T-helper 17 cell (primary cell): Measurements from ENCODE around the gene IMPACT. TPM values are rescaled to one million over a fixed set of nuclear protein-coding genes. Genes with fewer than 3 reads are reported as not detected.

ENCODE experiments used
- ATAC-seq: fragments of 150-1000 bp; cut with Tn5 transposase; 2 replicates; pipeline ENCODE4 v1.10.0; 2021; ENCODE audit warnings: mild to moderate bottlenecking, moderate library complexity
- DNase-seq, 3 donors: peaks; one replicate each; pipeline versions ENCODE4 v3.0.0 to v3.0.0-alpha.2; 2020 to 2021
- H3K9me3 ChIP-seq: one replicate; pipeline ENCODE4 v1.7.0; 2013; ENCODE audit warnings: low read length, mild to moderate bottlenecking; ENCODE audit not compliant: control insufficient read depth, poor library complexity, severe bottlenecking
- H3K27ac Mint-ChIP-seq: one replicate; pipeline ENCODE4 v1.8.0; 2022; ENCODE audit warnings: mild to moderate bottlenecking, moderate library complexity, mixed read lengths
- H3K27me3 Mint-ChIP-seq: one replicate; pipeline ENCODE4 v1.8.0; 2022; ENCODE audit warnings: mixed read lengths
- H3K36me3 Mint-ChIP-seq: one replicate; pipeline ENCODE4 v1.8.0; 2022; ENCODE audit warnings: low read depth, mixed read lengths
- H3K4me1 Mint-ChIP-seq: one replicate; pipeline ENCODE4 v1.8.0; 2022; ENCODE audit warnings: mild to moderate bottlenecking, mixed read lengths
- H3K4me3 Mint-ChIP-seq: one replicate; pipeline ENCODE4 v1.8.0; 2022; ENCODE audit warnings: mild to moderate bottlenecking, moderate library complexity, mixed read lengths
- total RNA-seq, 4 donors: library from RNA in 2 of 4; stranded (reverse) in 2 of 4; gene quantifications; one replicate each; pipeline ENCODE4 v1.2.3 and lab custom pipeline; 2022 to 2026

Gene IMPACT, protein sequence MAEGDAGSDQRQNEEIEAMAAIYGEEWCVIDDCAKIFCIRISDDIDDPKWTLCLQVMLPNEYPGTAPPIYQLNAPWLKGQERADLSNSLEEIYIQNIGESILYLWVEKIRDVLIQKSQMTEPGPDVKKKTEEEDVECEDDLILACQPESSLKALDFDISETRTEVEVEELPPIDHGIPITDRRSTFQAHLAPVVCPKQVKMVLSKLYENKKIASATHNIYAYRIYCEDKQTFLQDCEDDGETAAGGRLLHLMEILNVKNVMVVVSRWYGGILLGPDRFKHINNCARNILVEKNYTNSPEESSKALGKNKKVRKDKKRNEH
- total RNA-seq (10 to 100 TPM; 15.2 to 16.4 TPM), total RNA-seq (lab: John Stamatoyannopoulos, UW) (22.5 to 24.3 reads per million in 2 donors)

DNA sequence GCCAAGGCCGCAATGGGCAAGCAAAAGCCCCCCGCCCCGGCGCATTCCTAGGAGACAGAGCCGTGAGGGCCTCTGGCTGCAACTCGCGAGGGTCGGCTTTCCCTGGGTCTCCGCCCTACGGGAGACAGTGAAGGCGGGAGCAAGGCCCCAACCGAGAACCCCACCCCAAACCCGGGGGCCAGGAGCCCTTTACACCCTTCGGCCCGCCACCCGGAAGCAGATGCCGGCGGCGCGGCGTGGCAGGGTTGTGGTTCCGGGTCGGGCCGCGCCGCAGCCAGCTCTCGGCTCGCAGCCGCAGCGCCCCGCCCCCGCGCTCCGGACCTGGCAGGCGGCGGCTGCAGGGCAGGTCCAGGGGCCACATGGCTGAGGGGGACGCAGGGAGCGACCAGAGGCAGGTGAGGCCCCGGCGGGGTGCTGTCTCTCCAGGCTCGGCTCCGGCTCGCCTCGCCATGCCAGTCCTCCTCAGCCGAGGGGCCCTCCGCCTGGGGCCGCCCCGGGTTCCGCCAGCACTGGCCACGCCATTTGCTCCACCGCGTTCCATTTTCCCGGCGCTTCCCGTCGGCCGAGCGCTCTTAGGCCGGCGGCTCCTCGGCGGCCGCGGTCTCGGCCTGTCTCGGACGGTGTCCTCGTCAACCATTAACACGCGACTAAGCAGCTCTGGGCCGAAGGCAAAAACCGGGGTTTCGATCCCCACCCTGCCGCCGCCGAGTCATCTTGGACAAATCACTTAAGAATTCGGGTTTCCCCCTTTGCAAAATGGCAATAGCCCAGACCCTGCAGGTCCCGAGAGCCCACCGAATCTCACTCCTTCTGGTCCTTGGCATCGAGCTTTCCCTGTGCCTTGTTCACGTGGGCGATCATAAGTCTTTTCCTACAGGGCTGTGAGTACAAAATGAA, at the start of gene IMPACT:
TSS of gene IMPACT (plus strand) at position 273 of the 897 bp plus-strand sequence. CDS start at position 360, 87 bp downstream.
- ATAC-seq (peak; percentile 94), DNase-seq (peak; percentile 67 to 78 (median 70))
- peaks cover 10% of the 10 kb centered on the region for H3K36me3 Mint-ChIP-seq
- H3K4me3 Mint-ChIP-seq = peak within 1 kb of the TSS; percentile 84
- H3K27me3 Mint-ChIP-seq = peaks cover 26% of the 10 kb centered on the region
- no peaks in the 10 kb centered on the region for H3K9me3 ChIP-seq
- H3K4me1 Mint-ChIP-seq = peaks cover 13% of the 10 kb centered on the region
- peak within 1 kb of the TSS; percentile 91 for H3K27ac Mint-ChIP-seq

DNA sequence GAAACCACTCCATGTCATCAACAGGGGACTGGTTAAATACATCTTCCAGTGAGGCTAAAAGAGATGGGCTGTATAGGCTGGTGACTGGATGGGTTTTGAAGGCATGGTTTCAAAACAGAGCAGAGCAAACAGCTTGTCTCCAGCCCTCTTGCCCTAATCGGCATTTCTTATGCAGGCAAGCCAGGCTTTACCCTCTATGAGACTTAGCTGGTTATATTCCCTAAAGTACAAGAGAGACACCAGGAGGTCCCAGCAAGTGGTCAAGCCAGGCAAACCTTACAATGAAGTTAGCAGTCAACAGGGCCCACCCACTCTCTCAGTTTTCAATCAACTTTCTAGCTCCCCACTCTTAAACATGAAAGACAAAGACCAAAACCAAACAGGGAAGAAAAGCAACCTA, 47.9 kb upstream of the IMPACT start:
- Mint-ChIP-seq H3K4me3 (no peak overlapping the region), H3K27ac (no peak overlapping the region), H3K36me3 (peaks cover 3% of the 10 kb centered on the region), H3K4me1 (peaks cover 8% of the 10 kb centered on the region), H3K27me3 (no peaks in the 10 kb centered on the region)
- H3K9me3 ChIP-seq = no peaks in the 10 kb centered on the region
- no peak for DNase-seq
- no peak for ATAC-seq

DNA sequence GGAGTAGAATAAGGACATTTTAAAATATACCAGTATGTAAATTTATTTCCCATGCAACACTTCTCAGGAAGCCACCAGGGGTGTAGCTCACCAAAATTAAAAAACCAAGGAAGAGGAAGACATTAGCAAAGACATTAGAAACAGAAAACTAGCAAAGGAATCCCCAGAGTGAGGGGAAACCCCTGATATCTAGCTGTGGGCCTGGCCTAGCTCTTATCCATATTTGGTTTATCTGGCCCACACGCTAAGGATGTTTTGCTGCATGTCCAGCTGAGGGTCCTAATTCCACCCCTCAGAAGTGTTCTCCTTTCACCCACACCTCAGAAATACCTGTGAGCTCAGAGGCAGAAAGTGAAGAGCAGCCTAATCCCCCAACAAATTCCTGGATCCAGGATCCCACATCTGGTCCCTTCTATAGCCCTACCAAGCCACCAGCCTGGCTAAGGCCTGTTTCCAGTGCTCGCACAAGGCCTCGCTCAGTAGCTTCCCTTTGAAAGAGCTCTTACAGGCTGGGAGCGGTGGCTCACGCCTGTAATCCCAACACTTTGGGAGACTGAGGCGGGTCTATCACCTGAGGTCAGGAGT, 46.2 kb upstream of the IMPACT start:
- ATAC-seq (no peak), DNase-seq (no peak)
- Mint-ChIP-seq H3K4me3 (no peak overlapping the region), H3K4me1 (peaks cover 8% of the 10 kb centered on the region), H3K27ac (no peak overlapping the region), H3K36me3 (peaks cover 3% of the 10 kb centered on the region), H3K27me3 (no peaks in the 10 kb centered on the region)
- H3K9me3 ChIP-seq = no peaks in the 10 kb centered on the region

DNA sequence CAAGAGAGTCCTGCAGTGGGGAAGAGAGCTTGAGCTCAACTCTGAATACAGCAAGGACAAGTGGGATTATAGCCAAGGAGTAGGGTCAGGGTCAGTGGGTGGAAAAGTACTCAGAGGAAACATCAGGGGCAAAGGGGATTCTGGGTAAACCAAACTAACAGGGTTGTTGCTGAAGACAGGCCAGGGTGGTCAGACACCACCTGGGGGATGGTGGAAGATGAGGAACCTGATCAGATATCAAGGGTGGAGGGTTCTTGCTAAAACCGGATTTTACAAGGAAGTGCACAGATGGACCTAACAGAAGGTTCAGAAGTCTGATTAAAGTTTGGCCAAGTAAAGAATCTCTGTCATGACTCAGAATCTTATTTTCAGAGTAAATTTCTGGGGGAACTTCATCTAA, 45.3 kb upstream of the IMPACT start:
- ATAC-seq = no peak
- Mint-ChIP-seq H3K4me1 (peaks cover 16% of the 10 kb centered on the region), H3K27me3 (no peaks in the 10 kb centered on the region), H3K4me3 (no peak overlapping the region), H3K27ac (no peak overlapping the region), H3K36me3 (no peaks in the 10 kb centered on the region)
- DNase-seq = no peak
- no peaks in the 10 kb centered on the region for H3K9me3 ChIP-seq

DNA sequence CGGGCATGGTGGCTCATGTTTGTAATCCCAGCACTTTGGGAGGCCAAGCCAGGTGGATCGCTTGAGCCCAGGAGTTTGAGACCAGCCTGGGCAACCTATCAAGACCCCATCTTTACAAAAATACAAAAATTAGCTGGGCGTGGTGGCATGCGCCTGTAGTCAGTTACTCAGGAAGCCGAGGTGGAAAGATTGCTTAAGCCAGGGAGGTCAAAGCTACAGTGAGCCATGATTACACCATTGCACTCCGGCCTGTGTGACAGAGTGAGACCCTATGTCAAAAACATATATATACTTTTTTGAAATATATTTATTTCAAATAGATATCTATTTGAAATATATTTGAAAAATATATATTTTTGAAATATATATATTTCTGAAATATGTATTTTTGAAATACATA, 39.8 kb upstream of the IMPACT start:
- H3K4me3 Mint-ChIP-seq = no peak overlapping the region
- H3K9me3 ChIP-seq = no peaks in the 10 kb centered on the region
- no peak for DNase-seq
- no peaks in the 10 kb centered on the region for H3K36me3 Mint-ChIP-seq
- peaks cover 10% of the 10 kb centered on the region for H3K4me1 Mint-ChIP-seq
- no peak for ATAC-seq
- no peaks in the 10 kb centered on the region for H3K27me3 Mint-ChIP-seq
- no peak overlapping the region for H3K27ac Mint-ChIP-seq

DNA sequence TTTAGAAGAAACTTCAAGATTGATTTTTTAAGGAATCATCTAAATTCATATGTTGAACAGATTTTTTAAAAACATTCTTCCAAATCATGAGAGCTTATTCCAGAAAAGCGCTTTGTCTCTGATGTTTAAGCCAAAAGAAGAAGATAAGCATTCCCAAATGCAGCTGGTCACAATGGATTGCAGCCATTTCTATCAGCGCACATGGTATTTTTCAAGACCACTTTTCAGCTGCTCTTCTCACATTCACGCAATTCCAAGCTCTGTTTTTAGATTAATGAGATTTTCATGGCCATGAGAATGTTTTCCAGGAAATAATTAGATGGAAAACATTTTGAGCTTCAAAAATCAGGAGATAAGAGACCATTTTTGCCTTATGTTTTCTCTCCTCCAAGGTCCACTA, 37.5 kb upstream of the IMPACT start:
- no peaks in the 10 kb centered on the region for H3K9me3 ChIP-seq

DNA sequence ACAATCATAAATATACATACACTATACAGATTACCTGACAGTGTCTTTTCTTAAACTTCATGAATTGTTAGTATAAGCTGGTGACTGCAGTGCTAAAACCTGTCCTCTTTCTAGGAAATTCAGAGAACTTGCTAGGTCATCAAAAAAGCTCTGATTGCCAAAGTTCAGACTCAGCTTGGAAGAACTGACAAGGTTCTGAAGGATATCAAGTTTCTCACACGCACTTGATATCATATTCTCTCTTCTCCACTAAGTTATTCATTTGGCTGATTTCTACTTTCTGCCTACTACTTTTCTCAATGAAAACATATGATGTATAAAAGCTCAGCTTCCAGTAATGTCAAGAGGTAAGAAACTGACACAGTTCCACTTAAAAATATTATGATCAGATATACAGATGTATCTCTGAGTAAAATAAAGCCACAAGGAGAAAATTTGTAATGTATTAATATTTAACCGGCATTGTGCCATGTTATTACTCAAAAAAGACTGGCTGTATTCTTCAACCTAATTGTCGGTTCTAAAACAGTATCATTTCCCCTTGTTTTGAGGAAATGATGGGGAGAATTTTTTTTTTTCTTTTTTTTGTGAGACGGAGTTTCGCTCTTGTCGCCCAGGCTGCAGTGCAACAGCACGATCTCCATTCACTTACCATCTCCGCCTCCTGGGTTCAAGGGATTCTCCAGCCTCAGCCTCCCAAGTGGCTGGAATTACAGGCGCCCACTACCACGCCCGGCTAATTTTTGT, 31.2 kb upstream of the IMPACT start:
- H3K27ac Mint-ChIP-seq = peak overlapping the region; percentile 24
- H3K4me1 Mint-ChIP-seq = peaks cover 10% of the 10 kb centered on the region
- no peak for DNase-seq
- no peak for ATAC-seq
- no peaks in the 10 kb centered on the region for H3K27me3 Mint-ChIP-seq
- H3K9me3 ChIP-seq = no peaks in the 10 kb centered on the region
- no peaks in the 10 kb centered on the region for H3K36me3 Mint-ChIP-seq
- H3K4me3 Mint-ChIP-seq = peak overlapping the region; percentile 21

More for the DNA sequence above, 37.5 kb upstream of the IMPACT start:
- ATAC-seq (no peak), DNase-seq (no peak)
- Mint-ChIP-seq H3K4me1 (peaks cover 8% of the 10 kb centered on the region), H3K4me3 (no peak overlapping the region), H3K36me3 (no peaks in the 10 kb centered on the region), H3K27ac (no peak overlapping the region), H3K27me3 (no peaks in the 10 kb centered on the region)

DNA sequence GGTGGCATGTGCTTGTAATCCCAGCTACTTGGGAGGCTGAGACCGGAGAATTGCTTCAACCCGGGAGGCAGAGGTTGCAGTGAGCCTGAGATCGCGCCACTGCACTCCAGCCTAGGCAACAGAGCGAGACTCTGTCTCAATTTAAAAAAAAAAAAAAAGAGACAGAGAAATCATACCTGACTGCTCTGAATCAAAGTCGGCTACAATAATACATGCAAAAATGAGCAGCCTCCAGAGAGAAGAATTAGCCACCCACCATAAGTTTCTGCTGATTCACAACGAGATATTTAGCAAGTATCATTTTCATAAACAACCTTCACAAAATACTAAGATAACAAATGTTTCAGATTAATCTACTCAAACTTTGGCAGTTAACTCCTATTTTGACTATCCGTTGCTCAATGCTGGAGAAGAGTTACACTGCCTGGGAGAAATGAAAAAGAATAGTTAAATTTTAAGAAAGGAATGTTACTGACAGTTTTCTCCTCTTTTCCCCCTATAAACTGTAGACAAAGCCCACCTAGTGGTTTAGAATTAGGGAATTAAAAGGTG, 30.3 kb upstream of the IMPACT start:
- no peaks in the 10 kb centered on the region for H3K9me3 ChIP-seq
- Mint-ChIP-seq H3K4me3 (no peak overlapping the region), H3K36me3 (no peaks in the 10 kb centered on the region), H3K4me1 (peaks cover 10% of the 10 kb centered on the region), H3K27ac (no peak overlapping the region), H3K27me3 (no peaks in the 10 kb centered on the region)
- no peak for DNase-seq
- ATAC-seq = no peak

DNA sequence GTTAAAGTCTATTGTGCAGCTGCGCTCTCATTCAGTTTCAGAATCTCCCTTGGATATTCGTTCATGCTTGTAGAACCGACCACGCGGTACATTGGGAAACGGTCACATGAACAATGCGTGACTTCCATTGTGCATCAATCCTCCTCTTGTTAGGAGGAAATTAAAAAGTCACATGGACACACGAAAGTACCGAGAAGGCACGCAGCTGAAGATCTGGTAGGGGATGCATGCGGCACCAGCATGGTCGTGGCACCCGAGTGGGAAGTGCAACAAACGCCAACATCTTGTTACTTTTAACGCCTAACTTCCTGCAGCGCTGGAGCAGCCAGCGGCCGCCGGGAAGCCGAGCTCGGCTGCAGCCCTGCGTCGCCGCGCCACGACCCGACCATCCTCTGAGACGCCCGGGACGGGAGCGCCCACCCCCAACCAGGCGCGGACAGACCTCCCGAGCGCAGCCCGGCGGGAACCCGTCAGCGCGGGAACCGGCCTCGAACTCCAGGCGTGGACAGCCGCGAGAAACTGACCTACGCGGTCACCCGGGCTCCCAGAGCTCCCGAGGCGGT, 29.3 kb upstream of the IMPACT start:
- peaks cover 2% of the 10 kb centered on the region for H3K27me3 Mint-ChIP-seq
- H3K27ac Mint-ChIP-seq = no peak overlapping the region
- H3K4me1 Mint-ChIP-seq = peaks cover 10% of the 10 kb centered on the region
- no peaks in the 10 kb centered on the region for H3K9me3 ChIP-seq
- peak; percentile 41 for ATAC-seq
- H3K36me3 Mint-ChIP-seq = no peaks in the 10 kb centered on the region
- DNase-seq = no peak
- H3K4me3 Mint-ChIP-seq = peak overlapping the region; percentile 89

DNA sequence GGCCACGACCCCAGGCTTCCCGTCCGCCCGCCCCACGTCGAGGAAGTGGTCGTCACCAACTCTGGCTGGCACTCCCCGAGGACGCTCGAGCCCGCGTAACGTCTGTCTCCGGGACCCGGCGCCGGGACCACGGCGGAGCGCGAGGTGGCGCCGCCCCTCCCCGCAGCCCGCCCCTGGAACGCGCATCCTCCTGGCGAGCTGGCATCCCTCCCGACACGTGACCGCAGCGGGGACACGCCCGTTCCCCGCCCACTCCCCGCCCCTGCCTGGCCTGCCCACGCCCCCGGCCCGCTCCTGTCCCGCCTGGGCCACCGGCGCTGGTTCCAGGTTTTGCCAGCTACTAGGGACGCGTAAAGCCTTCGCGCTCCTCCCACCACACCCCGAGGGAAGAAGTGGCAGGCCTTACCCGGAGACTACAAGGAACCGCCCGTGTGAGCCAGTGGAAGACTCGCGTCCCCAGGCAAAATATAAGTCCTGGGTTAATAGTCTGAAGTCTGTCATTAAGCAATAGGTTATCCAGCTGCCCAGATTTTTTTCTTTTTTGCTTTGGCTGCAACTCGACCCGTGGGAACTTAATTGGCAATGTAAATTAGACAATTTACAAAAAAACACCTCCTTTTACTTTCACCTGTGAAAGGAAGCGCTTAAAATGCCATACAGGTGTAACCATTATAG, 28.6 kb upstream of the IMPACT start, which contains the start of gene OSBPL1A:
TSS of gene OSBPL1A (minus strand) at position 131 of the 675 bp plus-strand sequence. CDS start 20,291 bp downstream, outside the sequence.
- peak within 1 kb of the TSS; percentile 81 for H3K27ac Mint-ChIP-seq

DNA sequence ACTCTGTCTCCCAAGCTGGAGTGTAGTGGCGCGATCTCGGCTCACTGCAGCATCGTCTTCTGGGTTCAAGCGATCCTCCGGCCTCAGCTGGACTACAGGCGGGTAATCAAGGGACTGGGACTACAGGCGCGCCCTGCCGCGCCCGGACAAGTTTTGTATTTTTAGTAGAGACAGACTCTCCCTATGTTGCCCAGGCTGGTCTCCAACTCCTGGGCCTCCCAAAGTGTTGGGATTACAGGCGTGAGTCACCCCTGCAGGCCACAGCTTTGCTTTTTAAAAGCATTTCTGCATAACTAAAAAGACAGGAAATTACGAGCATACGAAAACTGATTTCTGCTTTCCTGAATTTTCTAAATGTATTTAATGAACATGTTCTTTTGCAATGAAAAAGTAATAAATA, 27.9 kb upstream of the IMPACT start:
- no peak for DNase-seq
- H3K27ac Mint-ChIP-seq = peak overlapping the region; percentile 81
- H3K27me3 Mint-ChIP-seq = peaks cover 10% of the 10 kb centered on the region
- no peaks in the 10 kb centered on the region for H3K36me3 Mint-ChIP-seq
- peaks cover 10% of the 10 kb centered on the region for H3K4me1 Mint-ChIP-seq
- ATAC-seq = no peak
- H3K9me3 ChIP-seq = no peaks in the 10 kb centered on the region
- H3K4me3 Mint-ChIP-seq = peak overlapping the region; percentile 89

More for the DNA sequence above, 28.6 kb upstream of the IMPACT start, which contains the start of gene OSBPL1A:
- Mint-ChIP-seq H3K4me3 (peak within 1 kb of the TSS; percentile 89), H3K27me3 (peaks cover 8% of the 10 kb centered on the region), H3K36me3 (no peaks in the 10 kb centered on the region), H3K4me1 (peaks cover 10% of the 10 kb centered on the region)
- ATAC-seq = peak; percentile 91
- no peaks in the 10 kb centered on the region for H3K9me3 ChIP-seq
- peak; percentile 53 to 85 (median 83) for DNase-seq

DNA sequence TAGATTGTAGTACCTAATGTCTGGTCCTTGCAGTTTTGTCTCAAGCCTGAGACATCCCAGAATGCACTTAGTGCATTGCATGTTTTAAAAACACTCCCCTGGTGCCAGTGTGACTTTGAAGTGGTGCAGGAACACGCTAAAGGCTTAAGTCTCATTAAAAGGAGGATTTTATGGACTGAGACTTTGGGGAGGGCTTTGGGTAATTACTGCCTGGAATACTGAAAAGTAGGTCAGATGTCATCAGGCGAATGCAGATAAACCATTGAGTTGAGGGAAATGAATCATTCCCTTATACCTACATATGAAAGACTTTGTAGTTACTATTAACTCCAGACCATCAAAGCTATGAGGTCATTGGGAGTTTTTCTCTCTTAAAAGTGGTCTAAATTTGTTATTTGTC, 25.9 kb upstream of the IMPACT start:
- H3K27ac Mint-ChIP-seq = no peak overlapping the region
- no peaks in the 10 kb centered on the region for H3K36me3 Mint-ChIP-seq
- H3K9me3 ChIP-seq = no peaks in the 10 kb centered on the region
- H3K4me3 Mint-ChIP-seq = no peak overlapping the region
- ATAC-seq (no peak), DNase-seq (no peak)
- H3K4me1 Mint-ChIP-seq = peaks cover 10% of the 10 kb centered on the region
- H3K27me3 Mint-ChIP-seq = peaks cover 10% of the 10 kb centered on the region
